Keratinocyte (primary cell): ENCODE results near the gene SYNM. TPM values are rescaled to one million over a fixed set of nuclear protein-coding genes. Genes with fewer than 3 reads are reported as not detected.

Experiments
- DNase-seq: peaks from one replicate; pipeline ENCODE4 v3.0.0-alpha.2; 2011; ENCODE audit warnings: low read depth, missing footprints, low spot score
- FAIRE-seq: peaks from 2 replicates; lab custom pipeline; 2011; peaks lifted over from hg19 to GRCh38; lab: Jason Lieb, UNC
- H2AFZ ChIP-seq: 2 replicates; pipeline ENCODE4 v1.6.0; 2012; ENCODE audit warnings: low read length, control low read depth, inconsistent platforms; ENCODE audit not compliant: control insufficient read depth
- H3K27ac ChIP-seq: 2 replicates; pipeline ENCODE4 v1.5.1; 2011; ENCODE audit warnings: low read length; ENCODE audit not compliant: control insufficient read depth, insufficient read depth
- H3K27me3 ChIP-seq: 3 replicates; pipeline ENCODE4 v1.6.0; 2011; ENCODE audit warnings: low read length; ENCODE audit not compliant: control insufficient read depth, insufficient read depth; ENCODE audit errors: extremely low read depth
- H3K36me3 ChIP-seq, 2 experiments: 2 replicates in 1 of 2; 3 replicates in 1 of 2; pipeline ENCODE4 v1.5.1; 2011; ENCODE audit warnings: low read length in 2 of 2, mild to moderate bottlenecking in 1 of 2; ENCODE audit not compliant: control insufficient read depth in 2 of 2, insufficient read depth in 2 of 2; ENCODE audit errors: extremely low read depth in 1 of 2
- H3K4me1 ChIP-seq: 3 replicates; pipeline ENCODE4 v1.5.1; 2011; ENCODE audit warnings: low read length; ENCODE audit not compliant: control insufficient read depth, insufficient read depth; ENCODE audit errors: extremely low read depth
- H3K4me2 ChIP-seq: 3 replicates; pipeline ENCODE4 v1.6.0; 2011; ENCODE audit warnings: low read depth, low read length; ENCODE audit not compliant: control insufficient read depth, insufficient read depth; ENCODE audit errors: extremely low read depth
- H3K4me3 ChIP-seq, 3 experiments: fragments of 200-600 bp in 1 of 3; sonication (generic) in 1 of 3; 2 replicates in 2 of 3; 3 replicates in 1 of 3; pipeline ENCODE4 v1.5.1; 2011 to 2016; ENCODE audit warnings: low read length in 3 of 3, mild to moderate bottlenecking in 3 of 3, control low read depth in 2 of 3, inconsistent platforms in 1 of 3, low read depth in 1 of 3, mixed read lengths in 1 of 3, mixed run types in 1 of 3, moderate library complexity in 1 of 3; ENCODE audit not compliant: control insufficient read depth in 2 of 3, insufficient read depth in 2 of 3; ENCODE audit errors: extremely low read depth in 1 of 3
- H3K79me2 ChIP-seq: 2 replicates; pipeline ENCODE4 v1.6.0; 2012; ENCODE audit warnings: low read length; ENCODE audit not compliant: control insufficient read depth, insufficient read depth
- H3K9ac ChIP-seq: 3 replicates; pipeline ENCODE4 v1.6.0; 2011; ENCODE audit warnings: low read length; ENCODE audit not compliant: control insufficient read depth, insufficient read depth; ENCODE audit errors: extremely low read depth
- H3K9me1 ChIP-seq: 3 replicates; pipeline ENCODE4 v1.6.0; 2011; ENCODE audit warnings: low read length; ENCODE audit not compliant: control insufficient read depth, insufficient read depth; ENCODE audit errors: extremely low read depth
- H3K9me3 ChIP-seq: 2 replicates; pipeline ENCODE4 v1.5.1; 2012; ENCODE audit warnings: low read depth, low read length; ENCODE audit not compliant: control insufficient read depth
- H4K20me1 ChIP-seq: 3 replicates; pipeline ENCODE4 v1.6.0; 2011; ENCODE audit warnings: low read length; ENCODE audit not compliant: control insufficient read depth, insufficient read depth; ENCODE audit errors: extremely low read depth
- CTCF ChIP-seq, 3 experiments: IDR thresholded peaks in 1 of 3; conservative IDR thresholded peaks in 1 of 3; optimal IDR thresholded peaks in 1 of 3; 2 replicates in 2 of 3; 3 replicates in 1 of 3; pipeline versions ENCODE3 to v1.5.1; 2011; ENCODE audit warnings: low read length in 3 of 3, mild to moderate bottlenecking in 3 of 3, moderate library complexity in 2 of 3, control low read depth in 1 of 3, inconsistent platforms in 1 of 3; ENCODE audit not compliant: insufficient read depth in 2 of 3; ENCODE audit errors: extremely low read depth in 1 of 3
- EZH2 ChIP-seq: IDR thresholded peaks from one replicate; pipeline ENCODE4 v1.6.1; 2012; ENCODE audit warnings: inconsistent platforms, mild to moderate bottlenecking, low read length, moderate library complexity
- dilution Hi-C: fragments of 300-500 bp; cut with MboI; formaldehyde crosslinking; loops from one replicate; pipeline ENCODE4 v1.7.0; 2020; ENCODE audit warnings: low sequenced_read_pairs; ENCODE audit not compliant: extremely low pct_ligation_motif_present
- polyA plus RNA-seq, 5 experiments: library from polyadenylated mRNA; depleted of rRNA in 3 of 5; stranded (reverse) in 3 of 5; stranded (forward) in 1 of 5; unstranded in 1 of 5; fragments of >200 nt; gene quantifications; 1 replicate in 1 of 5; 2 replicates in 3 of 5; 3 replicates in 1 of 5; pipeline versions ENCODE4 v1.2.1 to v1.2.3, GENCODE V29; 2011 to 2012; ENCODE audit warnings: missing spikeins in 2 of 5, low read depth in 1 of 5, low replicate concordance in 1 of 5

Gene SYNM
- polyA plus RNA-seq, 1 donor (not counting 4 experiments of a cell fraction or from before 2014, with no cell fraction given), result 0.09 TPM

- no peaks in the 10 kb centered on the region for H3K79me2 ChIP-seq
- no peak overlapping the region for H3K4me2 ChIP-seq
- H3K9ac ChIP-seq, result no peak overlapping the region
- no peak overlapping the region for H3K4me3 ChIP-seq
- peaks cover 25% of the 10 kb centered on the region for H3K27me3 ChIP-seq
- no peak overlapping the region for H2AFZ ChIP-seq
- FAIRE-seq, result no peak
- H3K9me3 ChIP-seq, result no peaks in the 10 kb centered on the region
- TF ChIP-seq CTCF (optimal IDR thresholded peaks at IDR 0.05 in 1 of 3, IDR thresholded peaks at IDR 0.05 in 1 of 3, conservative IDR thresholded peaks at IDR 0.05 in 1 of 3; ENCODE audit: extremely low read depth in 1 of 3, insufficient read depth in 2 of 3, low read length in 3 of 3) (no peak), EZH2 (no peak)
- no peaks in the 10 kb centered on the region for H3K4me1 ChIP-seq
- H4K20me1 ChIP-seq, result no peaks in the 10 kb centered on the region
- H3K36me3 ChIP-seq, result no peaks in the 10 kb centered on the region
- no peaks in the 10 kb centered on the region for H3K9me1 ChIP-seq
- dilution Hi-C loops, result no loop called here
- no peak overlapping the region for H3K27ac ChIP-seq
- DNase-seq, result no peak
Measured at GRCh38 chr15:99095626-99096025, 9.3 kb upstream of the SYNM start.

GRCh38 chr15:99096173-99096893 is 8.5 kb upstream of the SYNM start:
- Histone ChIP-seq H3K27ac (no peak overlapping the region), H3K4me2 (no peak overlapping the region), H3K9ac (no peak overlapping the region), H3K9me1 (no peaks in the 10 kb centered on the region), H3K27me3 (peaks cover 25% of the 10 kb centered on the region), H3K4me3 (no peak overlapping the region), H3K79me2 (no peaks in the 10 kb centered on the region), H3K9me3 (no peaks in the 10 kb centered on the region), H3K4me1 (no peaks in the 10 kb centered on the region), H4K20me1 (no peaks in the 10 kb centered on the region), H3K36me3 (no peaks in the 10 kb centered on the region), H2AFZ (no peak overlapping the region)
- DNase-seq (no peak), FAIRE-seq (no peak)
- dilution Hi-C loops, result no loop called here
- TF ChIP-seq CTCF (optimal IDR thresholded peaks at IDR 0.05 in 1 of 3, IDR thresholded peaks at IDR 0.05 in 1 of 3, conservative IDR thresholded peaks at IDR 0.05 in 1 of 3; ENCODE audit: extremely low read depth in 1 of 3, insufficient read depth in 2 of 3, low read length in 3 of 3) (no peak), EZH2 (no peak)
